ENCODE results near the gene HYI. TPM values are rescaled to one million over a fixed set of nuclear protein-coding genes. Genes with fewer than 3 reads are reported as not detected.

The HYI gene
- total RNA-seq, 1 experiment from 2014 or later: 43.5 TPM

GRCh38 chr1:43432907-43433306 is 20.8 kb downstream of the HYI start:
- TF ChIP-seq EZH2 (IDR thresholded peaks at IDR 0.05; ENCODE audit: low read depth) (no peak), CTCF (conservative IDR thresholded peaks at IDR 0.05) (no peak)
- Histone ChIP-seq H2AFZ (no peak overlapping the region), H3K36me3 (ENCODE audit: low read depth) (peaks cover 12% of the 10 kb centered on the region), H3K27me3 (ENCODE audit: insufficient read depth, low read depth) (no peaks in the 10 kb centered on the region), H3K4me1 (replicated peaks; ENCODE audit: insufficient read depth) (no peaks in the 10 kb centered on the region), H4K20me1 (ENCODE audit: insufficient read depth) (no peaks in the 10 kb centered on the region), H3K27ac (no peak overlapping the region), H3F3A (ENCODE audit: insufficient read depth, low read depth) (no peaks in the 10 kb centered on the region), H3K9me2 (ENCODE audit: insufficient read depth) (no peaks in the 10 kb centered on the region), H3K9me3 (ENCODE audit: insufficient read depth, low read depth) (no peaks in the 10 kb centered on the region), H3K4me2 (no peak overlapping the region), H3K79me2 (ENCODE audit: low read depth) (no peaks in the 10 kb centered on the region), H3K4me3 (no peak overlapping the region)
- intact Hi-C loops (cut with micrococcal nuclease; ENCODE audit: unreplicated experiment): no loop called here
- CTCF ChIA-PET: no interaction called here
- DNase-seq: no peak
- POLR2A ChIA-PET (ENCODE audit: unreplicated experiment): no interaction called here
- BruUV-seq (replicated peaks): no TSS peak

GRCh38 chr1:43432171-43432860 is 21.4 kb downstream of the HYI start:
- Histone ChIP-seq H3K4me3 (no peak overlapping the region), H3K9me2 (ENCODE audit: insufficient read depth) (no peaks in the 10 kb centered on the region), H3K9me3 (ENCODE audit: insufficient read depth, low read depth) (no peaks in the 10 kb centered on the region), H3F3A (ENCODE audit: insufficient read depth, low read depth) (no peaks in the 10 kb centered on the region), H4K20me1 (ENCODE audit: insufficient read depth) (no peaks in the 10 kb centered on the region), H3K27ac (no peak overlapping the region), H3K4me1 (replicated peaks; ENCODE audit: insufficient read depth) (no peaks in the 10 kb centered on the region), H3K4me2 (no peak overlapping the region), H3K27me3 (ENCODE audit: insufficient read depth, low read depth) (no peaks in the 10 kb centered on the region), H2AFZ (no peak overlapping the region), H3K36me3 (ENCODE audit: low read depth) (peaks cover 12% of the 10 kb centered on the region), H3K79me2 (ENCODE audit: low read depth) (no peaks in the 10 kb centered on the region)
- no peak for DNase-seq
- CTCF ChIA-PET: no interaction called here
- POLR2A ChIA-PET (ENCODE audit: unreplicated experiment): no interaction called here
- BruUV-seq (replicated peaks): no TSS peak
- TF ChIP-seq CTCF (conservative IDR thresholded peaks at IDR 0.05): no peak
- TF ChIP-seq EZH2 (IDR thresholded peaks at IDR 0.05; ENCODE audit: low read depth): no peak
- intact Hi-C loops (cut with micrococcal nuclease; ENCODE audit: unreplicated experiment): no loop called here

- BruUV-seq (replicated peaks): TSS peak; percentile 3
- no peak for DNase-seq
- Histone ChIP-seq H3K27ac (no peak overlapping the region), H3K36me3 (ENCODE audit: low read depth) (peaks cover 16% of the 10 kb centered on the region), H3K9me2 (ENCODE audit: insufficient read depth) (no peaks in the 10 kb centered on the region), H3K27me3 (ENCODE audit: insufficient read depth, low read depth) (no peaks in the 10 kb centered on the region), H3K4me1 (replicated peaks; ENCODE audit: insufficient read depth) (no peaks in the 10 kb centered on the region), H3K4me3 (no peak overlapping the region), H3K4me2 (no peak overlapping the region), H3K9me3 (ENCODE audit: insufficient read depth, low read depth) (no peaks in the 10 kb centered on the region), H4K20me1 (ENCODE audit: insufficient read depth) (no peaks in the 10 kb centered on the region), H3K79me2 (ENCODE audit: low read depth) (no peaks in the 10 kb centered on the region), H3F3A (ENCODE audit: insufficient read depth, low read depth) (no peaks in the 10 kb centered on the region), H2AFZ (no peak overlapping the region)
- intact Hi-C loops (cut with micrococcal nuclease; ENCODE audit: unreplicated experiment): no loop called here
- POLR2A ChIA-PET (ENCODE audit: unreplicated experiment): no interaction called here
- no peak for TF ChIP-seq CTCF (conservative IDR thresholded peaks at IDR 0.05)
- no peak for TF ChIP-seq EZH2 (IDR thresholded peaks at IDR 0.05; ENCODE audit: low read depth)
- CTCF ChIA-PET: no interaction called here
Observed at GRCh38 chr1:43431676-43432075, 22.1 kb downstream of the HYI start.

Measured in PC-9 (cell line).